Measurements from ENCODE around the gene CHMP2A. TPM values are rescaled to one million over a fixed set of nuclear protein-coding genes. Genes with fewer than 3 reads are reported as not detected.
"Not testable (repeated sequence)": the region's sequence is repeated elsewhere in the genome, so short reads cannot be mapped to it uniquely, and the experiment has no call there.

The CHMP2A gene

DNA sequence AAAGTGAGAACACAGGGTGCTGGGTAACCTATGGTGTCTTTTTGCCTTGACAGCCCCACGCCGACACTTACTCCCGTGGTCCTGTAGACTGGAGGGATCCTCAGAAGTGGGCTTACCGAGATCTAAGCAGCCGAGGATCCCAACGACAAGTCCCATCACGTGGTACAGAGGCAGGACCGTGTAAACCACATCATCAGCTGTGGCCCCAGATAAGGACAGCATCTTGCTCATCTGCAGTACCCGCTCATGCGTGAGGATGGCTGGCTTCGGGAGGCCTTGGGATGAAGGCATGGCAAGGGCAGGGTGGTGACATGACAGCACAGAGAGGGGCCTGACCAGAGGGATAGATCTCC is 45.2 kb downstream of the CHMP2A start:
- no peak overlapping the region for H3K4me3 ChIP-seq (ENCODE audit: low read length)
- peaks cover 6% of the 10 kb centered on the region for H3K36me3 ChIP-seq (ENCODE audit: insufficient read depth, low read length)
- H3K27me3 ChIP-seq (ENCODE audit: control insufficient read depth, insufficient read depth, low read length): no peaks in the 10 kb centered on the region
- no peak overlapping the region for H3K9ac ChIP-seq (ENCODE audit: low read depth, low read length)
- H3K9me3 ChIP-seq (replicated peaks; ENCODE audit: low read length): no peaks in the 10 kb centered on the region
- H3K4me1 ChIP-seq (ENCODE audit: control insufficient read depth, insufficient read depth, low read length): no peaks in the 10 kb centered on the region
- H3K4me2 ChIP-seq (ENCODE audit: low read length): no peak overlapping the region

DNA sequence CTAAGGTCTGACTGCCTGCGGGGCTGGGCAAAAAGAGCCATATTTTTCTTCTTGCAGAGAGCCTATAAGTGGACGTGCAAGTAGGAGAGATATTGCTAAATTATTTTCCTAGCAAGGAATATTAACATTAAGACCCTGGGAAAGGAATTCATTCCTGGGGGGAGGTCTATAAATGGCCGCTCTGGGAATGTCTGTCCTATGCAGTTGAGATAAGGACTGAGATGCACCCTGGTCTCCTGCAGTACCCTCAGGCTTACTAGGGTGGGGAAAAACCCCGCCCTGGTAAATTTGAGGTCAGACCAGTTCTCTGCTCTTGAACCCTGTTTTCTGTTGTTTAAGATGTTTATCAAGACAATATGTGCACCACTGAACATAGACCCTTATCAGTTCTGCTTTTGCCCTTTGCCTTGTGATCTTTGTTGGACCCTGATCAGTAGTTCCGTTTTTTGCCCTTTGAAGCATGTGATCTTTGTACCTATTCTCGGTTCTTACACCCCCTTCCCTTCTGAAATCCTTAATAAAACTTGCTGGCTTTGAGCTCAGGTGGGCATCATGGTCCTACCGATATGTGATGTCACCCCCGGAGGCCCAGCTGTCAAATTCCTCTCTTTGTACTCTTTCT is 47.2 kb downstream of the CHMP2A start:
- not testable (repeated sequence) for H3K4me1 ChIP-seq (ENCODE audit: control insufficient read depth, insufficient read depth, low read length); H3K4me2 ChIP-seq (ENCODE audit: low read length); H3K27me3 ChIP-seq (ENCODE audit: control insufficient read depth, insufficient read depth, low read length); H3K9me3 ChIP-seq (replicated peaks; ENCODE audit: low read length); H3K36me3 ChIP-seq (ENCODE audit: insufficient read depth, low read length); H3K4me3 ChIP-seq (ENCODE audit: low read length); H3K9ac ChIP-seq (ENCODE audit: low read depth, low read length)

Small RNA genes within 50 kb of the gene (small RNA-seq; reads per million reads assigned to genes)
- gene MIR6807: 0.84 reads per million, percentile 20 among the genes with 10 or more reads in this experiment
- not detected for gene RN7SL525P

Measured in skeletal muscle satellite cell (primary cell).